Activated naive CD8-positive, alpha-beta T cell treated with anti-CD3 and anti-CD28 coated beads, Interleukin-2, amount 50 U/mL, for 16 hours (primary cell): ENCODE results near the gene RAB44.
"Not testable (repeated sequence)": the region's sequence is repeated elsewhere in the genome, so short reads cannot be mapped to it uniquely, and the experiment has no call there.

ENCODE experiments used
- DNase-seq: peaks from one replicate; pipeline ENCODE4 v3.0.0-alpha.2; 2020; ENCODE audit warnings: low read depth, low spot score

The RAB44 gene

DNA sequence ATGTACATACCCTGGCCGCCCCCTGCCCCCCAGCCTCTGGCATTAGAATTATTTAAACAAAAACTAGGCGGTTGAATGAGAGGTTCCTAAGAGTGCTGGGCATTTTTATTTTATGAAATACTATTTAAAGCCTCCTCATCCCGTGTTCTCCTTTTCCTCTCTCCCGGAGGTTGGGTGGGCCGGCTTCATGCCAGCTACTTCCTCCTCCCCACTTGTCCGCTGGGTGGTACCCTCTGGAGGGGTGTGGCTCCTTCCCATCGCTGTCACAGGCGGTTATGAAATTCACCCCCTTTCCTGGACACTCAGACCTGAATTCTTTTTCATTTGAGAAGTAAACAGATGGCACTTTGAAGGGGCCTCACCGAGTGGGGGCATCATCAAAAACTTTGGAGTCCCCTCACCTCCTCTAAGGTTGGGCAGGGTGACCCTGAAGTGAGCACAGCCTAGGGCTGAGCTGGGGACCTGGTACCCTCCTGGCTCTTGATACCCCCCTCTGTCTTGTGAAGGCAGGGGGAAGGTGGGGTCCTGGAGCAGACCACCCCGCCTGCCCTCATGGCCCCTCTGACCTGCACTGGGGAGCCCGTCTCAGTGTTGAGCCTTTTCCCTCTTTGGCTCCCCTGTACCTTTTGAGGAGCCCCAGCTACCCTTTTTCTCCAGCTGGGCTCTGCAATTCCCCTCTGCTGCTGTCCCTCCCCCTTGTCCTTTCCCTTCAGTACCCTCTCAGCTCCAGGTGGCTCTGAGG, 11.5 kb upstream of the RAB44 start:
- no peak for DNase-seq

DNA sequence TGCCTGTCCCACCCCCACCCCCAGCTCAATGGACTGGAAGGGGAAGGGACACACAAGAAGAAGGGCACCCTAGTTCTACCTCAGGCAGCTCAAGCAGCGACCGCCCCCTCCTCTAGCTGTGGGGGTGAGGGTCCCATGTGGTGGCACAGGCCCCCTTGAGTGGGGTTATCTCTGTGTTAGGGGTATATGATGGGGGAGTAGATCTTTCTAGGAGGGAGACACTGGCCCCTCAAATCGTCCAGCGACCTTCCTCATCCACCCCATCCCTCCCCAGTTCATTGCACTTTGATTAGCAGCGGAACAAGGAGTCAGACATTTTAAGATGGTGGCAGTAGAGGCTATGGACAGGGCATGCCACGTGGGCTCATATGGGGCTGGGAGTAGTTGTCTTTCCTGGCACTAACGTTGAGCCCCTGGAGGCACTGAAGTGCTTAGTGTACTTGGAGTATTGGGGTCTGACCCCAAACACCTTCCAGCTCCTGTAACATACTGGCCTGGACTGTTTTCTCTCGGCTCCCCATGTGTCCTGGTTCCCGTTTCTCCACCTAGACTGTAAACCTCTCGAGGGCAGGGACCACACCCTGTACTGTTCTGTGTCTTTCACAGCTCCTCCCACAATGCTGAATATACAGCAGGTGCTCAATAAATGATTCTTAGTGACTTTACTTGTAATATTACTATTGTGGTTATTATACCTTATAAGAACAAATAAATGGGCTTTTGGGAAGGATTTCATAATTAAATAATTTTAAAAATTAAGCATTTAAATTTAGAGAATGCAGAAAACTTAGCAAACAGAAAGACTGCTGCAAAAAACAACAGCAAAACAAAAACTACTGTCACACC, 10.7 kb upstream of the RAB44 start:
- no peak for DNase-seq

DNA sequence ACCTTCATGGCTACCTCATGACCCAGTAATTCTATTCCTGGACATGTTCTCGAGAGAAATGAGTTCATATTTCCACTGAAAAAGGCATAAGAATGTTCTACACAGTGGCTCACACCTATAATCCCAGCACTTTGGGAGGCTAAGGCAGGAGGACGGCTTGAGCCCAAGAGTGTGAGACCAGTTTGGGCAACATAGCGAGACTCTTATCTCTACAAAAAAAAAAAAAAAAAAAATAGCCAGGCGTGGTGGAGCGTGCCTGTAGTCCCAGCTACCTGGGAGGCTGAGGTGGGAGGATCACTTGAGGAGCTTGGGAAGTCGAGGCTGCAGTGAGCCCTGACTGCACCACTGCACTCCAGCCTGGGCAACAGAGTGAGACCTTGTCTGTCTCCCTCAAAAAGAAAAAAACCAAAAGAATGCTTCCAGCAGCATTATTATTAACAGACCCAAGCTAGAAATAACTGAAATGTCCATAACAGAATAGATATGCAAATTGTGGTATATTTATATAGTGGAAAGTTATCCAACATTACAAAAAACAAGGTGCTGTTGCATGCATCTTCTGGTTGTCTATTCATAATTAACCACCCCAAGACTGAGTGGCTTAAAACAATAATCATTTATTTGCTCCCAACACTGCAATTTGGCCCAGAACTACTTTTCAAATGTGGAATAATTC, 9.4 kb upstream of the RAB44 start:
- no peak for DNase-seq

DNA sequence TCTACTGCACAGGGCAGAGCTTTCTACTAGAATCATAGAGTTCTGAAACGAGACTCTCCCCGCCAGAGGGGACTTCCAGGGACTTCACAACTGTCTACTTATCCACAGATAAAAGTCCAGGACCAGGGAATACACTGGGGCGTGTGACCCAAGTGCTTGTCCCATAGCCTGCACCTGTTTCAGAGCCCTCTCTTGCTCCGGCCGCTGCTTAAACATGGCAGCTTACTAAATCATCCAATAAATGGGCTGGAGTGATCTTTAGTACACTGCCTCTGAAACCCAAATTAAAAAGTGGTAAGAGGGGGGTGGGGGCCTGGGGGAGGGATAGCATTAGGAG, 8.9 kb upstream of the RAB44 start:
- no peak for DNase-seq

DNA sequence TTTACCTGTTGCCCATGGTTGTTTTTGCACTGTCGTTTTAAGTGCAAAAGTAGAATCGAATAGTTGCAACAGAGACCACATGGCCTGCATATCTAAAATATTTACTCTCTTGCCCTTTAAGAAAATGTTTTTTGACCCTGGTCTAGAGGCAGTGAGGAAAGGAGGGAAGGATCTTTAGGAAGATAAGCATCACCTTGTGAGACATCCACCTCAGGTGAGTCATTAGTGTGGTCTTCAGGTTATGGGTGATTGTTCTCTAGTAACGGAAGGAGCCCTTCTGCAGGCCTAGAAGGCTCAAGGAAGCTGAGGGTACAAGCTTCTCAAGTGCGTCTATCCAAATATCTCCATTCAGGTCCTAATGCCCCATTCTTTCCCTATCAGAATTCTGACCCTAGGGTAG, 6.6 kb upstream of the RAB44 start:
- DNase-seq: no peak

DNA sequence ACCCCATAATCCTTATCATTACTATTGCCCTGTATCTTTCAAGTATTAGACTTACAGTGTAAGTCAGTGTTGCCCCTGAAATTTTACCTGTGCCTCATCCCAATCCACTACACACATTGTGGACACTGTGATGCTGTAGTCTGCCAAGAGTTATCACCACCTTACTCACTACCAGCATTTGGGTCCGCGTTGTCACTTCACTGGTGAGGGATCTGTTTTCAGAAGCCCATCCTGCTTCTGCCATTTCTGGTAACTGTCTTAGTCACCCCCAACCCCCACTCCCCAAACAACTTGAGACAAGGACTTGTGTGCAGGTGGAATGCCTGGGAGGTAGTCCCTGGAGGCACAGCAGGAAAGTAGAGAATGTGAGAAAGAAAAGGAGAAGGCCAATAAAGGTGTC, 6.0 kb upstream of the RAB44 start:
- no peak for DNase-seq

GRCh38 chr6:36692220-36692619, 5.4 kb upstream of the RAB44 start:
- no peak for DNase-seq

GRCh38 chr6:36692861-36693702, 4.5 kb upstream of the RAB44 start:
- DNase-seq: no peak

GRCh38 chr6:36694616-36695015, 3.0 kb upstream of the RAB44 start:
- no peak for DNase-seq

DNA sequence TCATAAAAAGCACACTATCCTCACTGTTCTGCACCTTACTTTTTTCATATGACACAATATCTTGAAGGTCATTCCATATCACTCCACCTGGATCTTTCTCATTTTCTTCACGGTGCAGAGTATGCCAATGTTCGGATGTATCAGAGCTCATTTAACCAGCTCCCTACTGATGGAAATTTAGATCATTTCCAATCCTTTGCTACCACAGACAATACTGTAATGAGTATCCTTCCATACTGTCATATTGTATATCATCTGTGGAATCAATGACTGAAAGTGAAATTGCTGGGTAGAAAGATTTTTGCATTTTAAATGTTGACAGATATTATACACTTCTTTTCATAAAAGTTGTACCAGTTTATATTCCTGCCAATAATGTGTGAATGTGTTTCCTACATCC, 2.2 kb upstream of the RAB44 start:
- no peak for DNase-seq

DNA sequence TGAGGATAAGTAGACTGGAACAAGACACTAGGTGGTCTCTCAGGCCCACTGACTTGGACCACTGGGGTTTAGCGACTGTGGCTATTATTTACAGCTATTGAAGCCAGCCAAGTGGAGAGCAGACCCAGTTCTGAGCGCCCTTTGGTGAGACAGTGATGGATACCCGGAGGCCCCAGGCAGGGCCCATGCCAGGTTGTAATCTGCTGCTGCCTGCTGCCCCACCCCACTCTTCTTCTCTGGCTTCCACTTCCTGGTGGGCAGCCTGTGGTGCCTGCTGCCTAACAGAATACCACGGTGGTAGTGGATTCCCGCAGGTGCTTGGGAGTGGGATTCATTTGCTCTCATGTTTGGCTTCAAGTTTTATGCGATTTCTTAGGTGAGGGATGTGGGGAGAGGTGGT, 570 bp downstream of the RAB44 start:
- DNase-seq: no peak

- DNase-seq: no peak
Measured at GRCh38 chr6:36698871-36699271, 1.2 kb downstream of the RAB44 start.

DNA sequence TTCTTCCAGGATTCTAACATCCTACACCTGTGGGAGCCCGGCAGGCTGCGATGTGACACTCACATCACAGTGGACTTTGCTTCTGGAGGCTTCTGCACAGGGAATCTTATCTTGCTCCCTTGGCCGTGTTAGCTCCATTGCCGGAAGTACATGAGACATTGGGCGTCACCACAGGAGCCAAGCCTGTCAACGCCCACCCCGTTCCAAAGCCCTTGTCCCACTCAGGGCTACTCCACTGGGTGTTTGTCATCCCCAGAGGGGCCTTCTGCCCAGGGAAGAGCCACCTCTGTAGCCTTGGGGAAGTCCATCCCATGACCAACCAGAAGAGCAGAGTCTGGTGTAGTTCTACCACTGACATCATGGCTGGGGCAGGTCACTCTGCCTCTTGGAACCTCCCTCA, 1.7 kb downstream of the RAB44 start:
- DNase-seq: no peak

- DNase-seq: no peak
Measured at GRCh38 chr6:36700071-36700812, 2.6 kb downstream of the RAB44 start.

- DNase-seq: no peak
Measured at GRCh38 chr6:36700831-36701230, 3.2 kb downstream of the RAB44 start.

DNA sequence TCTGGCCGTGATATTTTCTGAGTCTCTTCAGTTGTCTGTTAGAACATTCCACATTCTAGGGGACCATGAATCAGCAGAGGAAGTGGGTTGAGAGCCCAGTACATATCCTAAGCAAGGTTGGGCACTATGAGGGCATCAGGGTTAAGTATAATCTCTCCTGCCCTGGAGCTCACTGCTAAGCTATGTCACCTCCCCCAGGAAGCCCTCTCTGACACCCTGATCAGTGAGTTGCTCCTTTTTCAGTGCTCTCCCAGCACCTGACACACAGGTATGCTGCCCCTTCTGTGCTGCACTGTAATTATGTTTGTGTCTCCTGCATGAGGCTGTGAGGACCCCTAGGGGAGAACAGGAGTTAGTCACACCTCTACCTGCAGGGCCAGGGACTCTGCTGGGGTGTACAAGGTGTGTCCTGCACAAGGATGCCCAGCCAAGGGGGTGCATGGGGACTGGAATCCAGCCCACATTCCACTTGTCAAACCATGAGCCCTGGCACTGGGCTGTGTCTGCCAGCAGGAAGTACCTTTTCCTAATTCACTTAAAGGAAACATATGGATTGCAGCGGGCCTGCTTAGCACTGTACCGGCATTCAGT, 3.9 kb downstream of the RAB44 start:
- no peak for DNase-seq

GRCh38 chr6:36702656-36703055, 5.0 kb downstream of the RAB44 start:
- no peak for DNase-seq

DNA sequence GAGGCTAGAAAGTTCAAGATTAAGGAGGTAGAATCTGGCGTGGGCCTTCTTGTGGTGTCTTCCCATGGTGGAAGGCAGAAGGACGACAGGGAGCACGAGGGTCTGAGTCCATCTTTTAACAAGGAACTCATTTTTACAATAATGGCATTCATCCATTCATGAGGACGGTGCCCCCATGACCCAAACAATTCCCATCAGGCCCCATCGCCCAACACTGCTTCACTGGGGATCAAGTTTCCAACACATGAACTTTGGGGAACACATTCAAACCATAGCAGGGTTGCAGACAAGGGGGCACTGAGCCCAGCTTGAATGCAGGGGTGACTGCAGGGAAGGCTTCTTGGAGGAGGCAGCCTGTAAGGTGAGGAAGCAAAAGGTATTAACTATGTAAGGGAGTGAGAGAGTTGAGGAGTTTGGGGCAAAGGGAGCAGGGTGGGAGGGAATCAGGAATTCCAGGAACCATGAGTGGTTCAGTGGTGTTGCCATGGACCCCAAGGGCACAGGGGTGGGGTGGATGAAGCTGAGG, 5.5 kb downstream of the RAB44 start:
- DNase-seq: no peak

DNA sequence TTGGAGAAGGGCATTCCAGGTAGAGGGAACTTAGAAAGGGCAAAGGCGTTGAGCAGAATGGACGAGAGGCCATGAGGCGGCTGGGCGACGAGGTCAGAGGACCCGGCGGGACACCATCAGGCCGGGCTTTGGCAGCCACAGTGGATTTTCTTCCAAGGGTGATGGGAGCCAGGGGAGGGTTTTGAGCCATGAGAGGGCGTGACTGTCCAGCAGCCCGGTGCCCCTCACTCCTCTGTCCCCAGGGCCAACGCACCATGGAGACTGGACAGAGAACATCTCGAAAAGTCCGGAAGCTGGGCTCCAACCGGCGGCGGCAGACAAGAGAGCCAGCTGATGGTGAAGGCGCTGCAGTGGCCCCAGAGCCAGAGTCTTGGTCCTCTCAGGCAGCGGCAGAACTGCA, 6.4 kb downstream of the RAB44 start:
- no peak for DNase-seq

GRCh38 chr6:36704961-36705577, 7.4 kb downstream of the RAB44 start:
- DNase-seq: not testable (repeated sequence)
